ENCODE data around the gene HRH3.

DNA sequence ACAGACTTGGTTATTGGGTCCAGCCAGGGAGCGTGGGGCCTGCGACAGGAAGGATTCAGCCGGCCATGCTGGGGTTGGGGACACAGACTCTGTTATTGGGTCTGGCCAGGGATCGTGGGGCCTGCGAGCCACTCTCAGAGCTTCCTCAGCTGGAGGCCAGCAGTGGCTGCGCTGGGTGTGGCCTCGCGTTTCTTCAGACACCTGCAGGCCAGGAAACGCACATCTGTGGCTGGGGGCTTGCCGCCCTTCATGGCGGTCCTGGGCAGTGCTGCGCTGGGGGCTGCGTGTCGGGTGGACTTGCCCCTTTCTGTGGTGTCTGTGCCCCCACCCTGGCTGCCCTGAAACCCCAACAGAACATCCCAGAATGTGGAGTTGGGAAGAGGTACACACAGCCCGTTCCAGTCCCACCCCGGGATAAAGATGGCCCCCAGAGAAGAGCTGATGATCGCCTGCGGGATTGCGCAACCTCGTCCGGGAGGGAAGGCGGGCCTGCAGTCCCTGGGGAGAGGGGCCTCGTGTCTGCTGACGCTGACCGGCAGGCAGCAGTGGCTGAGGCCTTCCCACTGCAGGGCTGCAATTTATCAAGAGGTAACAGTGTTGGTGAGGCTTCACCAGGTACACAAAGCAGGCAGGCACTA is 54.2 kb downstream of the HRH3 start:
- TF ChIP-seq, protein P1, sequence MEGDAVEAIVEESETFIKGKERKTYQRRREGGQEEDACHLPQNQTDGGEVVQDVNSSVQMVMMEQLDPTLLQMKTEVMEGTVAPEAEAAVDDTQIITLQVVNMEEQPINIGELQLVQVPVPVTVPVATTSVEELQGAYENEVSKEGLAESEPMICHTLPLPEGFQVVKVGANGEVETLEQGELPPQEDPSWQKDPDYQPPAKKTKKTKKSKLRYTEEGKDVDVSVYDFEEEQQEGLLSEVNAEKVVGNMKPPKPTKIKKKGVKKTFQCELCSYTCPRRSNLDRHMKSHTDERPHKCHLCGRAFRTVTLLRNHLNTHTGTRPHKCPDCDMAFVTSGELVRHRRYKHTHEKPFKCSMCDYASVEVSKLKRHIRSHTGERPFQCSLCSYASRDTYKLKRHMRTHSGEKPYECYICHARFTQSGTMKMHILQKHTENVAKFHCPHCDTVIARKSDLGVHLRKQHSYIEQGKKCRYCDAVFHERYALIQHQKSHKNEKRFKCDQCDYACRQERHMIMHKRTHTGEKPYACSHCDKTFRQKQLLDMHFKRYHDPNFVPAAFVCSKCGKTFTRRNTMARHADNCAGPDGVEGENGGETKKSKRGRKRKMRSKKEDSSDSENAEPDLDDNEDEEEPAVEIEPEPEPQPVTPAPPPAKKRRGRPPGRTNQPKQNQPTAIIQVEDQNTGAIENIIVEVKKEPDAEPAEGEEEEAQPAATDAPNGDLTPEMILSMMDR (IDR thresholded peaks at IDR 0.05; ENCODE audit: insufficient read depth, low read length, poor library complexity, severe bottlenecking), result no peak
- TF ChIP-seq EZH2phosphoT487 (conservative IDR thresholded peaks at IDR 0.05; ENCODE audit: low read length), result no peak

Measured in SU-DHL-6 (cell line).